SIG-M5 (cell line): ENCODE measurements around the gene GALNTL6.
"Not testable (repeated sequence)": the region's sequence is repeated elsewhere in the genome, so short reads cannot be mapped to it uniquely, and the experiment has no call there.

Experiments
- DNase-seq: peaks from one replicate; lab custom pipeline; 2025; lab: John Stamatoyannopoulos, UW

GALNTL6 gene

DNA sequence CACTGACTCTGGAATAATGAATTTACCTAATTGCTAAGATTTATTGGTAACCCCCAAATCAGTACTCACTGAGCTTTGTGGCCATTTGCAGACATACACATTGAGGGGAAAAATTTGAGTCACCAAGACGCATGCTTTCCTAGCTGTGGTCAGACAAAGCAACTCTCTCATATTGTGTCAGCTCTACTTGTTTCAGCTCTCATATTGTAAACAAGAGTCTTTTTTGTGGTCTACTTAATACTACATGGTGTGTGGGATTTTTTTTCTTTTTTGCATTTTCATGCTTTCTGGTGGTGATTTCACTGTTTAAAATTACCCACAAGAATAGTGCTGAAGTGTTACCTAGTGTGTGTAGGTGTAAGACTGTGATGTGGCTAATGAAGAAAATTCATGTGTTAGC, 927.2 kb downstream of the GALNTL6 start:
- no peak for DNase-seq

- DNase-seq: no peak
These were observed 937.7 kb downstream of the GALNTL6 start for GRCh38 chr4:172750910-172751309.

DNA sequence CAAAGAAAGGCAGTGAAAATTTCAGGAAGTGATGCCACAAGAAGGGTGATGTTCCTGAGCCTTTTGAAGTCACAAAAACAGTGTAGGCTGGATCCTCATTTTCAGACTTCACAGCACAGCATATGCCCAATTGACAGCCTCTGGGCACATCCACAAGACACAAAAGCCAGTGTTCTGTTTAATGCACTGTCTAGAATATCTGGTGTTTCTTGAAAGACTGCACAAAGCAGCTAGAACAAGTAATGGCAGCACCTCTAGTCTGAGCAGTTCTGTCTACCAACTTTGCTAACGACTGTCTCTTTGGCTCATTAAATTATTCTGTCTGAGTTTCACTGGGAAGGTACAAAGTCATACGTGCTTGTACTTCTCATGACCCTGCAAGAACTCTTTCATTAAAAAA, 938.3 kb downstream of the GALNTL6 start:
- DNase-seq: no peak

GRCh38 chr4:172758586-172759340, 945.6 kb downstream of the GALNTL6 start:
- no peak for DNase-seq

DNA sequence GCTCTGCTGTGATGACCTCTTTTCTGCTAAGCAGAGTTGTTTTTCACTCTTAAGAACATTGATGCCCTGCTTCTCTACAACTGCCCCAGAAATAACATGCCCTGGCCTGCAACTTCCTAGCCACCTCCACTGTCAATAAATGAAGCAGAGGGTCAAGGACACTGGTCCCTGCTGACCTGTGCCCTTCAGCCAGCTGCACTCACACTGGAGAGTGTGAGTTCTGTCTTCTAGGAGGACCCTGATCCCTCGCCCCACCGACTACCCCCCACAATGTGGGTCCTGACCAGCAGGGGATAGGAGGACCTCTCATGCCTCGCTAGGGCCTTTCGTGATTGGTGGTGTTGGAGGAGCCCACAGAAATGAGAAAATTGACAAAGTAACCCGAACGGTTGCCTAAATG, 947.3 kb downstream of the GALNTL6 start:
- DNase-seq: no peak

- no peak for DNase-seq
These were observed 949.7 kb downstream of the GALNTL6 start for GRCh38 chr4:172762895-172763294.

DNA sequence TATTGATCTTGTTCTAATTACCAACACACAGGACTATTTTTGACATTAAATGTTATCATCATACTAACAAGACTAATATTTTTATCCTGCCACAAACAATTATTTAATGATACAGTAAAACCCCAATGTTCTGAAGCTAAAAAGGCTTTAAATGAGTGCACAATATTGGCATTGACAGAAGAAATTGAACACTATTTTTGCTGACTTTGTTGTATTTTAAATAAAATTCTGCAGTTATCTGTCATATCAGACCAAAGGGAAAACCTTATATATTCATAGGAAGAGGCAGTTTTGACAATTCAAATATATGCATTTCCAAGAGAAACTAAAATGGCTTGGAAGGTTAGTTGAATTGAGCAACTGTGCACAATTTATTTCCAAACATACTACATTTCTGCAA, 957.6 kb downstream of the GALNTL6 start:
- DNase-seq: no peak

- no peak for DNase-seq
These were observed 959.6 kb downstream of the GALNTL6 start for GRCh38 chr4:172772781-172773180.

GRCh38 chr4:172776203-172776861, 963.1 kb downstream of the GALNTL6 start:
- no peak for DNase-seq

DNA sequence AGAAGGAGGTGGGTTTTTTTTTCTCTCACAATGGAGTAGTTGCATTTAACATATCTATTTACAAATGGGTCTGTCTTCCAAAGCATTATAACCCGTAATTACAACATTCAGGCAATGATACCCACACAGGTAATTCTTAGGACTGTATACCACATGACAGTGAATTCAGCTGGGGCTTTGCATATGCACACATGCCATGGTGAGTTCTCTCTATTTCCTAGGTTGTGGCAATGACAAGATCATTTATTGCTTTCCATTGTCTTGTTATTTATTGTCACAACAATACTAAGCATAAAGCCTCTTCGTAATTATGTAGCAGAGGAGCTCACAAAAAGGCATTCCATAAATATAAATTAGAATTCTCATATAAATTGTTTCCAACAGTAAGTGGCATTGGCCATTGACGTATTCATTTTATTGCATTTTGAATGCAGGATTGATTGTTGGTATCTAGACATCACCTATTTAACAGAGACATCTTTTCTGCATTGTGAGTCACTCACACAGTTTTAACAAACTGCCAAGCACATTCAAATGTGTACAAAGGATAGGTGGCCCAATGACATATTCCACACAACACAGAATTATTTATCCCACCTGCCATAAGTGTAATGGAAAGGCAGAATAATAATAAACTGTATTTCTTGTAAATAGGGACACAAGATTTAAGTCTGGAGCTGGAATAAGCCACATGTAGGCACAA, 964.7 kb downstream of the GALNTL6 start:
- no peak for DNase-seq

GRCh38 chr4:172778583-172778982, 965.4 kb downstream of the GALNTL6 start:
- no peak for DNase-seq

GRCh38 chr4:172780566-172781081, 967.4 kb downstream of the GALNTL6 start:
- DNase-seq: no peak

DNA sequence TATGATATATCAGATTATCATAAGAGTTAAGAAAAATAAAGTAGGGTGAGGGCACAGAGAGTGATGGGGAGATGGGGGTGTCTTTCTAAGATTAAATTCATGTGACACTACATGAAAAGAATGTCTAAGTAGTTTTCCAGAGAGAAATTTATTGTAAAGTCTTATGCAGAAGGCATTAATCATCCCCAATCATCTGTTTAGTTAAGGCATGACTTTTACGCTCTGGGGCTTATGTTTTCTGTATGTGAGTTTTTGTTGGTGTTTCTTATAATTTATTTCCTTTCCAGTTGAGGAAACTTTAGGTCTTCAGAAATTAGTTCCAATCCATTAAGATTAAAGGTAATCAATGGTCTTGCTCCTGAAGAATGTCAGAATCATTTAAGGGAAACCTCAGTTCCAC, 972.4 kb downstream of the GALNTL6 start:
- no peak for DNase-seq

DNA sequence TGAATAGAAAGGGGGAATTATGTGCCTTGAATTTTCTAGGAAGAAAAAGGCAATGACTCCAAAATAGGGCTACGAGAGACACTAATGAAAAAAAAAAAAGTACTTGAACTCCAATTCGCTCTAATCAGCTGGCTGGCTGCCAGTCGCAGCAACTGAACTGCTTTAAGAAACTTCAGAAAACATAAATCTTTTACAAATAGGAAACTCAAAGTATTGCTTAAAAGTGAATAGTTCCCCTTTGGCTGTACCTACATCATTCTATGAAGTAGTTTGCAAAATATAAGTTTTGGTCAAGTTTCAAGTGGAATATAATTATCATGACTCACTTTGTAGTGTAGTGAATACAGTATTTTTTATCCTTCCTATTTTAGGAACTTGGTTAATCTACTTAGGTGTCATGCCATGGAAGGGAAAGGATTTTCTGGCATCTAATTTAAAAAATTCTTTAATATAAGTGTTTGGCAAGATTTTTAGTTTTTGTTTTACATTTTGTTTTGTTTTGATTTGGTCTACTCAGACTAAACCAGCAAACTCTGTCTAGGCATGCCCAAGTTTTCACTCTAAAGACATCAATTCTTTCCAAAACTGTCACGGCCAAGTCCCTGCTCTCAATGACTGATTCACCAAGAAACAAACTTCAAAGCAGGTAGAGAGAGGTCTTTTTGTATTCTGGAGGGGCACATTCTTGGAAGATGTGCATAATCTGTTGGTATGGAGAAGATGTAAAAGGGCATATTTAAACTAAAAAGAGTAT, 973.0 kb downstream of the GALNTL6 start:
- DNase-seq: no peak

DNA sequence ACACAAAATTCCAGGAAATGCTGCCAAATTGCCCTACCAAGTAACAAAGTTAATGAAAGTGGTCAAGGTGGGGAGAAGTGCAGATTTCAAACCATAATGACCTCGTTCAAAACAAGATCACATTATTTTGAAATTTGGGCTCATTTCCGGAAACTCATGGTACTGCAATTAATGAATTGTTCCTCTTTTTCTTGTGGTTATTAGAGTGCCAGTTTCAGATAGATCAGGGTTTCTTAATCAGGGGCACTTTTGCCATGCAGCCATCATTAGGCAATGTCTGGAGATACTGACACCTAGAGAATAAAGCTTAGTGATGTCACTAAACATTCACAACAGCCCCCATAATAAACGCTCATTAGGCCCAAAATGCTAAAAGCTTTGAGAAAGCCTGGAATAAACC, 973.9 kb downstream of the GALNTL6 start:
- DNase-seq: no peak

DNA sequence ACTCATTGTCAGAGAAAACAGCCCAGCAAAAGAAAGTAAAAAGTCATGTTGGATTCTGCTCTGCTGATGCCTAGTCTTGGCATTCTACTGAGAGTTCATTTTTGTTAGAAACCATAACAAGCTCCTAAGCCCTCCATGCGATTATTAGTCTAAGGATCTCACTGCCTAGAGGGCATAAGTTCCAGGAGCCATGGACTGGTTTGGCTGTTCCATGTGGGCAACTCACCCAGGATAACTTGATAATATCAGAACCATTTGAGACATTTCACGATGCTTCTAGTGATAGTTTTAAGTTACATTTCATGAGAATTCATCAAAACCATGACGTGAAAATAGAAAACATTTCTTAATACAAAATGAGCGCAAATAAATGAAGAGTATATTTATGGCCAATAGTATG, 978.6 kb downstream of the GALNTL6 start:
- no peak for DNase-seq

- no peak for DNase-seq
These were observed 980.5 kb downstream of the GALNTL6 start for GRCh38 chr4:172793565-172794306.

DNA sequence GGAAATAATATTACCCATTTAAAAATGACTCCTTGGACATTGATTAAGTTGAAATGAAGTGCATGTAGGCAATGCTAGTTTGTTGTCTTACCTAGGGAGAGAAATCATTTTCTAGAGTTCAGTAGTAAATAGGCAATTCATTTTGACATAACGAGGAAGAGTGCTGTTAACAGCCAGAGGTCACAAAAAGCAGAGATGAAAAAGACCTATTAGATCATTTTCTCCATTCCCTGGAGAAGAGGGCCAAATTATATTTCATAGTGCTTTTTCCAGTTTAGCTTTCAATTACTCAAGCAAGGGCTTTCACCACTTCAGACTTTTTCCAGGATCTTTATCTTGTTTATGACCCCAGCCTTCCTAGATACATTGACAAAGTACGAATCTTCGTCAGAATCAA, 981.1 kb downstream of the GALNTL6 start:
- DNase-seq: no peak

DNA sequence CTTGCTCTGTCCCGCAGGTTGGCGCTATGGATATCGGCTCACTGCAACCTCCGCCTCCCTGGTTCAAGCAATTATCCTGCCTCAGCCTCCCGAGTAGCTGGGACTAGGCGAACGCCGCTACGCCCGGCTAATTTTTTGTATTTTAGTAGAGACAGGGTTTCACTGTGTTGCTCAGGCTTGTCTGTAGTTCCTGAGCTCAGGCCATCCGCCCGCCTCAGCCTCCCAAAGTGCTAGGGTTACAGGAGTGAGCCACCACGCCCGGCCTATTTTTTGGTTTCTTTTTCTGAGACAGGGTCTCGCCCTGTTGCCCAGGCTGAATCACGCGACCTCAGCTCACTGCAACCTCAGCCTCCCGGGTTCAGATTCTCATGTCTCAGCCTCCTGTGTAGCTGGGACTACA, 984.1 kb downstream of the GALNTL6 start:
- DNase-seq: not testable (repeated sequence)

DNA sequence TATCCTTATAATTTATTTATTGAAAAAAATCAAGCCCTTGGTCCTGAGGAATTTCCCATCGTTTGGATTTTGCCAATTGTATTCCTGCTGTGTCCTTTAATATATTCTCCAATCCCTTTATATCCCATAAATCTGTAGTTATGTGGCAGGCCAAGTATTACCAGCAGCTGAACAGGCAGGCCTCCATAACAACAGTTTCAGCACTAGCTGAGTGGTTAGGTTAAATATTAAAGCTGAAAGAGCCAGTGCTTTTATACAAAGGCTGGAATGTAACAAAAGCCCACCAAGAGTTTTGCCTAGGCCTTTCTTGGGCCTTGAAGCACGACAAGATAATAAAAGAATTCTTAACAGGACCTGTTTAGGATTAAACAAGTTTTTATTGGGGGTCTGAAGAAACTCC, 988.8 kb downstream of the GALNTL6 start:
- DNase-seq: no peak

DNA sequence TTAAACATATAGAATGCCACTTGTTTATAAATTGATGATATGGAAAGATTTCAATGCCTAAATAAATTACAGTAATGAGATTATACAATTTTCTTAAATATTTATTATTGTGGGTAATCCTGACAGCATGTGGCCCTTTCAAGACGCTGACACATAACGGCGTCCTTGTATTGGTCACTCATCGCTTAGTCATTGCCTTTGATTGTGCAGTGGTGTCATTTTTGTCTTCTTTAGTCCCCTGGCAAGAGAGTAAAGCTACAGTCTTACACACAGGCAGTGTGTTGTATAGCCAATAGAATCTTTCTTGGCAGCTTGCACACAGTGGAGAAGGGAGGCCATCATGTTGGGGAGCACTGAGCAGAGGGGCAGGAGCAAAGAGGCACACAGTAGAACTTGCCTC, 993.6 kb downstream of the GALNTL6 start:
- no peak for DNase-seq

- DNase-seq: no peak
These were observed 995.0 kb downstream of the GALNTL6 start for GRCh38 chr4:172808196-172808595.
